Fibroblast of skin of left biceps (primary cell): Measurements from ENCODE around the gene KRTAP4-2.
"Not testable (repeated sequence)": the region's sequence is repeated elsewhere in the genome, so short reads cannot be mapped to it uniquely, and the experiment has no call there.

Experiments used
- DNase-seq, 2 experiments: peaks; one replicate each; pipeline ENCODE4 v3.0.0-alpha.2; 2013; ENCODE audit warnings: low read depth in 2 of 2

The KRTAP4-2 gene

GRCh38 chr17:41177727-41178271 is at the start of gene KRTAP4-2:
TSS of gene KRTAP4-2 (minus strand) at chr17:41178221. CDS start at chr17:41178164, 57 bp downstream.
- DNase-seq = no peak

- DNase-seq = not testable (repeated sequence)
Measured at GRCh38 chr17:41226598-41227095, 48.6 kb upstream of the KRTAP4-2 start, which contains the start of gene KRTAP9-2. TSS of gene KRTAP9-2 (plus strand) at chr17:41226648. CDS start at chr17:41226655, 7 bp downstream.

DNA sequence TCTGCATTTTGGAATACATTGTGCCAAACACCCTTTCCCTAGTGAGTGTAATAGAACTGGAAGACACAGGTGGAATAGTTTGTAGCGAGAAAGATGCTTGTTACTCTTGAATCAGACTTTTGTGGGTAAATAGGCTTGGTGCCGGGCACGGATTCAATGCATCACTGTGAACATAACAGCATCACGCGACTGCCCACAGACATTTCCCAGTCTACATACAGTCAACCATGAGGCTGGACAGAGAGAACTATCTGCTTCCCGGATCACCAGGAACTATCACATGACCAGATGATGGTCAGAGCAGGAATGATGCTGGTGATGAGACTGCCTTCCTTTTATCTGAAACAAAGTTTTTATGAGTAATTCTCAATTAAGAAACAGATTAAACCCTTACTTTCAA is 48.0 kb upstream of the KRTAP4-2 start:
- no peak for DNase-seq

GRCh38 chr17:41223821-41224220 is 45.8 kb upstream of the KRTAP4-2 start:
- no peak for DNase-seq

DNA sequence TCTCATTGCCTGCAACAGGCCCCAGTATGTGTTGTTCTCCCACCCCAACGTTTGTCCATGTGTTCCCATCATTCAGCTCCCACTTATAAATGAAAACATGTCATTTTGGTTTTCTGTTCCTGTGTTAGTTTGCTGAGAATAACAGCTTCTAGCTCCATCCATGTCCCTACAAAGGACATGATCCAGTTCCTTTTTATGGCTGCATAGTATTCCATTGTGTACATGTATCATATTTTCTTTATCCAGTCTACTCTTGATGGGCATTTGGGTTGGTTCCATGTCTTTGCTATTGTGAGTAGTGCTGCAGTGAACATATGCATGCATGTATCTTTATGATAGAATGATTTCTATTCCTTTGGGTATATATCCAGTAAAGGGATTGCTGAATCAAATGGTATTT is 37.7 kb upstream of the KRTAP4-2 start:
- DNase-seq = no peak

- DNase-seq = no peak
Measured at GRCh38 chr17:41212524-41213169, 34.6 kb upstream of the KRTAP4-2 start.

- DNase-seq = no peak
Measured at GRCh38 chr17:41211845-41212466, 33.9 kb upstream of the KRTAP4-2 start.

- no peak for DNase-seq
Measured at GRCh38 chr17:41199421-41200078, 21.5 kb upstream of the KRTAP4-2 start.

GRCh38 chr17:41196068-41196467 is 18.0 kb upstream of the KRTAP4-2 start:
- no peak for DNase-seq

DNA sequence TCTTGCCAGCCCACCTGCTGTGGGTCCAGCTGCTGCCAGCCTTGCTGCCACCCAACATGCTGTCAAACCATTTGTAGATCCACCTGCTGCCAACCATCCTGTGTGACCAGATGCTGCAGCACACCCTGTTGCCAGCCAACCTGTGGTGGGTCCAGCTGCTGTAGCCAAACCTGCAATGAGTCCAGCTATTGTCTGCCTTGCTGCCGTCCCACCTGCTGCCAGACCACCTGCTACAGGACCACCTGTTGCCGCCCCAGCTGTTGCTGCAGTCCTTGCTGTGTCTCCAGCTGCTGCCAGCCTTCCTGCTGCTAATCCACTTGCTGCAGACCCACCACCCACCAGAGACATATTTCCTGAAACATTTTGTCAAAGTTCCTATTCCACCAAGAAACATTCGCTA is 12.3 kb upstream of the KRTAP4-2 start:
- no peak for DNase-seq

GRCh38 chr17:41189837-41190318 is 11.9 kb upstream of the KRTAP4-2 start, which contains the start of gene KRTAP9-1:
TSS of gene KRTAP9-1 (plus strand) at chr17:41189887. CDS start at chr17:41189887, 0 bp downstream.
- DNase-seq = not testable (repeated sequence)

DNA sequence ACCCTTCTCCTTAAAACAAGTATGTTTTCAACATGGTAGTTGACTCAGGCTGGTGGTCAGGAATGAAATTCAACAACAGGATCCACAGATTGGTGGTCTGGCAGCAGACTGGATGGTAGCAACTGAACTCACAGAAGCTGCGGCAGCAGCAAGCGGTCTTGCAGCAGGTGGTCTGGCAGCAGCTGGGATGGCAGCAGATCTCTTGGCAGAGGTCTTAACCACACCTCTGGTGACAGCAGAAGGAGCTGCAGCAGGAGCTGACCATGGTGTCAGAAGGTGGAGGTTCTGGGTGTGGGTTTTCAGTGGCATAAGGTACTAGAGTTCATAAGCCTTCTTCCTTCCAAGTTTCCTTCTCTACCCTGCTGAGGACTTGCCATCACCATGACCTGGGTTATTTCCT is 8.9 kb upstream of the KRTAP4-2 start:
- no peak for DNase-seq

GRCh38 chr17:41185001-41185400 is 7.0 kb upstream of the KRTAP4-2 start:
- DNase-seq = no peak

GRCh38 chr17:41184480-41184961 is 6.5 kb upstream of the KRTAP4-2 start, which contains the start of gene KRTAP4-1:
TSS of gene KRTAP4-1 (minus strand) at chr17:41184911. CDS start at chr17:41184854, 57 bp downstream.
- DNase-seq = no peak

DNA sequence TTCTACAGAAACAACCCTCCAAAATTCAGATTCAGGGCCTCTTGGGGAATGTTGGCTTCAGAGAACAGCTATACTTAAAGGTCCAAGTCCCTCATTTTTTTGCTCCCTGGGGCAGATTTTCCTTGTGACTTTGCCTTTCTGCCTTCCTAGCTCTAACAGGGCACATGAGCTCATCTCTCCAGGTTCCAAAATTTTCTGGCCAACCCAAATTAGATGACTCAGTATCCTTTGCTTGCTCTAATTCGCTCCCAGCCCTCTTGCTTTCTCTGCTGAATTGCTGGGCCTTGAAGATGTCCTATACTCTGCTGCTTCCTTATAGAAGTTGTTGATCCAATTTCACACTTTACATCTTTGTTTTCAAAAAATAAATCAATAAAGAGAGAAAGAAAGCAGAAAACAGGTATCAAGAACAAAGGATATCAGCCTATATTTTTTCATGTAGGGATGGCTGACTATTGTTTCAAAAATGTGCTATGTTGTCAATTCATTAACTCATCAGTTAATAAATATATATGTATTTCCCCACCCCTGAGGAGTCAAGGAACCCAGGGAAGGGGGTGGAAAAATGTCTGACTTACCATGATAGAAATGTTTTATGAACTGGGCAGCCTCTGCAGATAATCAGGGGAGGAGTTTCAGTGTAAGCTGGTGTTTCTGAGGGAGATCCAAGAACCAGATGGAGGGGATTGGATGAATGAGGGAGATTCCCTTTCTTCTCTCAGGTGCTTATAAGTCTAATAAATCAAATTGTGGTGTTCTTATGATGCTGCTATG is 1.0 kb upstream of the KRTAP4-2 start:
- DNase-seq = no peak

- DNase-seq = no peak
Measured at GRCh38 chr17:41178341-41178740, 320 bp upstream of the KRTAP4-2 start.

DNA sequence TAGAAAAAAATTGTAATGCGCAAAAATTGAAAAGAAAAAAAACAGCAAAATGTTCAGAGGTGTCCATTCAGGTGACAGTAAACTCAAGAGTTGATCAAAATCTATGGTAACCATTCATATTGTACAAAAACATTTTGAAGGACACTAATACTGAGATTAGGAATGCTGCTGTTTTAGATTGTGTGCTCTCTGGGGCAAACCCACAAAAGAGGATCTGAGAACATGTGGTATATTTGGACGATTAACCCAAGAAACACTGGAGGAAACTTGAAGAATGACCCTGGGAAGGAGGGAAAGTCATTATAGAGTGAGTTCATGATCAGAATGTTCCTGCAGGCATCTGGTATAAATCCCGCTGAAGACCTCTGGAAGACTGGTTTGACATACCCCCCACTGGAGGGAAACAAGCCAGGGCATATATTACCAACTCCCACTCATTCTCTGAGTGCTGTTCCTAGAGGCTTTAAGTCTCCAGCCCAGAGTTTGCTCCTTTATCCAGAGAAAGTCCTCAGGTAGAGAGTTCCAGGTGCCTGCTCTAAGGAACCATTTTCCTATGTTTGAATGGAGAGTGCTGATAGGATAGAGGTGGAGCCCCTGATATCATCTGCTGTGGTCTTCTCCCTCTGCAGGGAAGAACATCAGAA is 1.2 kb downstream of the KRTAP4-2 start:
- no peak for DNase-seq

GRCh38 chr17:41171886-41172285 is 6.1 kb downstream of the KRTAP4-2 start:
- DNase-seq = peak in 1 of 2 experiments; percentile 22

DNA sequence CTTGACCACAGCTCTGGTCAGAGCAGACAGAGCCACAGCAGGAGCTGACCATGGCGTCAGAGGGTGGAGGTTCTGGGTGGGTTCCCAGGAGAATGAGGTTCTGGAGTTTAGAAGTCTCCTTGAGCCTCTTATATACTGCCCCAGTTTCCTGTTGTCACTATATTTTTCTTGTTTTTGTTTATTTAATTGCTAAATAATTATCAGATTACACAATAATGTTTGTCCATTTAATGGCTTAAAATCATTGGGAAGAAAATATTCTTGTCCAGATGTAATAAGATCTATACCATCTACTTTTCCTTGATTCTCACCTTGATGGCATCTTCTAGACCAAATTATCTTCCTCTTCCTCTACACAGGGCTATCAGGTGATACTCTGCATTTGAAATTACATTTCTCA is 9.9 kb downstream of the KRTAP4-2 start, which contains the start of gene KRTAP4-3:
Gene KRTAP4-3 (minus strand): TSS at position 101 of the 400 bp plus-strand sequence. CDS start 49 bp downstream, at position 52.
- DNase-seq = no peak

DNA sequence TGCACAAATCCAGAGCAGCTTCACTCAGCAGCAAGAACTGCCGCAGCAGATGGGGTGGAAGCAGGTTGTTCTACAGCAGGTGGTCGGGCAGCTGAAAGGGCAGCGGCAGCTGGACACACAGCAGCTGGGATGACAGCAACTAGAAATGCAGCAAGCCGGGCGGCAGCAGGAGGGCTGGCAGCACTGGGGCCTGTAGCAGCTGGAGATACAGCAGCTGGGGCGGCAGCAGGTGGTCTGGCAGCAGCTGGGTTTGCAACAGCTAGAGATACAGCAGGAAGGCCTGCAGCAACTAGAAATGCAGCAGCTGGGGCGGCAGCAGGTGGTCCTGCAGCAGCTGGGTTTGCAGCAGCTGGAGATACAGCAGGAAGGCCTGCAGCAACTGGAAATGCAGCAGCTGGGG is 10.5 kb downstream of the KRTAP4-2 start:
- DNase-seq = no peak
